ENCODE data around the gene OSBPL5.

GRCh38 chr11:3041699-3042441 lies 123.2 kb downstream of the OSBPL5 start:
- TF ChIP-seq CTCF (IDR thresholded peaks at IDR 0.05): no peak
- no peak for TF ChIP-seq MAX (IDR thresholded peaks at IDR 0.05)
